Metanephros (tissue), 1 donor: ENCODE measurements around the gene ZBP1. TPM values are rescaled to one million over a fixed set of nuclear protein-coding genes. Genes with fewer than 3 reads are reported as not detected.

ENCODE experiments used
- total RNA-seq: library from RNA; depleted of rRNA; stranded (reverse); fragments of >200 nt; gene quantifications from one replicate; pipeline ENCODE4 v1.2.3, GENCODE V29; 2014

ZBP1 gene, protein sequence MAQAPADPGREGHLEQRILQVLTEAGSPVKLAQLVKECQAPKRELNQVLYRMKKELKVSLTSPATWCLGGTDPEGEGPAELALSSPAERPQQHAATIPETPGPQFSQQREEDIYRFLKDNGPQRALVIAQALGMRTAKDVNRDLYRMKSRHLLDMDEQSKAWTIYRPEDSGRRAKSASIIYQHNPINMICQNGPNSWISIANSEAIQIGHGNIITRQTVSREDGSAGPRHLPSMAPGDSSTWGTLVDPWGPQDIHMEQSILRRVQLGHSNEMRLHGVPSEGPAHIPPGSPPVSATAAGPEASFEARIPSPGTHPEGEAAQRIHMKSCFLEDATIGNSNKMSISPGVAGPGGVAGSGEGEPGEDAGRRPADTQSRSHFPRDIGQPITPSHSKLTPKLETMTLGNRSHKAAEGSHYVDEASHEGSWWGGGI
- total RNA-seq, result 0.23 TPM

DNA sequence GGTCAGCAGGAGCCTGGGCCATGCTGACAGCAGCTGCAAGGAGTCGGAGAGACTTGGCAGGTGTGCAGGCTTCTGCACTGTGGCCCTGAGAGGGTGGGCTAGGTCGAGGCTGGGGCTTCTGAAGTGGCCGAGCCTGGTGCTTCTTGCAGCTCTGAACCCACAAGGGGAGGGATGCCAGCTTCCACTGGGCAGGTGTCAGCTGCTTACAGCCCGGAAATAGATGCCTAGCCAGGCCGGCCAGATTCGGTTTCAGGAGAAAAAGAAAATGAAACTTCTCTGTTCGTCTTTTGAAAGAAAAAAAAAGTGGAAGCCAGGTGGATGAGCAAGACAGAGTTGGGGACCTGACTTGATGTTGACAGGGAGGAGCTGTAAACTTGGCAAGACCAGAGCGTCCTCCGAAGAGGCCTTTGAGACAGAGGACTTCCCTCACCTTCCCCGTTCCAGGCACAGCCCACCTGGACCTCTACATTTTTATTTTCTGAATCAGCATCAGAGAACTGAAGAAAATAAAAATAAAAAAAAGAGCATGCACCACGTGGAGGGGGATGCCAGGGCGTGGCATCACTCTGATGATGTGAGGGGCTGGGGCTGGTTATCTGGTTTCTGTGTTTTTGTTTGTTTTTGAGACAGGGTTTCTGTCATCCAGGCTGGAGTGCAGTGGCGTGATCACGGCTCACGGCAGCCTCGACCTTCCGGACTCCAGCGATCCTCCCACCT lies at the start of gene ZBP1:
TSS of gene ZBP1 (minus strand) at position 153 of the 717 bp plus-strand sequence. CDS start at position 22, 131 bp downstream.

DNA sequence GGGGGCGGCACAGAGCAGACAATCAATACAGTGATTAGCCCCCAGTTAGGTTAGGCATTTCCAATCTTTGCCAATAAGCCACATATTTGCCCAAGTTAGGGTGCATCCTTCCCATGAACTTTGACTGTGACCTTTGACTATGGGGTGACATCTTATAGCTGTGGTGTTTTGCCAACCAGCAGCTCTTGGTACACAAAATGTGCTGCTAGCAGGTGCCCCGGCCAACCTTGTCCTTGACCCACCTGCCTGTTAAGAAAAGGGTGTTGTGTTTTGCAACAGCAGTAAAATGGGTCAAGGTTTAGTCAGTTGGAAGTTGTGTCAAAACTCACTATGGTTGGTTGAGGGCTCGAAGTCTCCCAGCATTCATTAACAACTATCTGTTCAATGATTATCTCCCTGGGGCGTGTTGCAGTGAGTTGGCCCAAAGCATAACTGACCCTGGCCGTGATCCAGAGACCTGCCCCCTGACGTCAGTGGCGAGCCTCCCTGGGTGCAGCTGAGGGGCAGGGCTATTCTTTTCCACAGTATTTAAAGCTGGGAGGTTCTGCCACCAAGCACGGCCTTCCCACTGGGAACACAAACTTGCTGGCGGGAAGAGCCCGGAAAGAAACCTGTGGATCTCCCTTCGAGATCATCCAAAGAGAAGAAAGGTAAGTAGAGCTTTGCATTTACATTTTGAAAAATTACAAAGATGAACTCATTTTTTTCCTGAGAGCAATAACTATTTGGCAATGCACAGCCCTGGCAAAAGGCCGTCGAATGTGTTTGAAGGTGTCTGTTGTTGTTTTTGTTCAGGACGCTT lies 59.5 kb downstream of the ZBP1 start, which contains the start of gene PCK1:
TSS of gene PCK1 (plus strand) at position 557 of the 802 bp plus-strand sequence. CDS start 302 bp downstream, outside the sequence.

Other genes starting within 250 kb of the ZBP1 start
- 73.6 TPM for gene RBM38, start 229.0 kb downstream of the ZBP1 start, total RNA-seq
- 0.88 TPM for gene CTCFL, start 95.3 kb downstream of the ZBP1 start, total RNA-seq
- 105 TPM for gene PCK1, start 59.3 kb downstream of the ZBP1 start, total RNA-seq
- gene PMEPA1, start 89.6 kb upstream of the ZBP1 start, total RNA-seq, result 14.2 TPM